Activated CD8-positive, alpha-beta memory T cell treated with anti-CD3 and anti-CD28 coated beads, Interleukin-2, amount 50 U/mL, for 1 hour (primary cell): Measurements from ENCODE around the gene MT1B.
"Not testable (repeated sequence)": the region's sequence is repeated elsewhere in the genome, so short reads cannot be mapped to it uniquely, and the experiment has no call there.

Experiments used
- DNase-seq: peaks from one replicate; pipeline ENCODE4 v3.0.0-alpha.2; 2020; ENCODE audit errors: extremely low read depth

The MT1B gene

GRCh38 chr16:56667581-56668571 lies 16.2 kb downstream of the MT1B start, which contains the start of gene MT1G:
Gene MT1G (minus strand): TSS chr16:56668065. CDS start chr16:56667993, 72 bp downstream.
- DNase-seq = no peak

- DNase-seq = no peak
These were observed 17.5 kb downstream of the MT1B start, which contains the start of gene MT1H for GRCh38 chr16:56669005-56669839. Gene MT1H (plus strand): TSS chr16:56669814. CDS start chr16:56669885, 71 bp downstream.

- DNase-seq = no peak
These were observed 18.3 kb downstream of the MT1B start for GRCh38 chr16:56669840-56670619.

- DNase-seq = no peak
These were observed 18.9 kb downstream of the MT1B start for GRCh38 chr16:56670620-56670934.

- DNase-seq = not testable (repeated sequence)
These were observed 20.0 kb downstream of the MT1B start for GRCh38 chr16:56671691-56672090.

GRCh38 chr16:56672171-56672570 lies 20.5 kb downstream of the MT1B start:
- not testable (repeated sequence) for DNase-seq

- DNase-seq = no peak
These were observed 21.3 kb downstream of the MT1B start for GRCh38 chr16:56672761-56673536.

- DNase-seq = no peak
These were observed 22.2 kb downstream of the MT1B start for GRCh38 chr16:56673921-56674320.

GRCh38 chr16:56674570-56674969 lies 22.9 kb downstream of the MT1B start:
- not testable (repeated sequence) for DNase-seq

- no peak for DNase-seq
These were observed 24.1 kb downstream of the MT1B start for GRCh38 chr16:56675685-56676210.

- no peak for DNase-seq
These were observed 25.8 kb downstream of the MT1B start for GRCh38 chr16:56677474-56677873.

GRCh38 chr16:56679078-56679730 lies 27.5 kb downstream of the MT1B start:
- DNase-seq = no peak

- no peak for DNase-seq
These were observed 28.1 kb downstream of the MT1B start for GRCh38 chr16:56679818-56680217.

GRCh38 chr16:56681939-56682702 lies 30.4 kb downstream of the MT1B start, which contains the start of gene MT1X:
Gene MT1X (plus strand): TSS chr16:56682470. CDS start chr16:56682541, 71 bp downstream.
- DNase-seq = peak; percentile 69

- DNase-seq = no peak
These were observed 31.2 kb downstream of the MT1B start for GRCh38 chr16:56682703-56683397.

GRCh38 chr16:56683424-56684172 lies 31.9 kb downstream of the MT1B start:
- no peak for DNase-seq

GRCh38 chr16:56684256-56684925 lies 32.7 kb downstream of the MT1B start:
- no peak for DNase-seq
